Measurements from ENCODE around the gene BABAM2. TPM values are rescaled to one million over a fixed set of nuclear protein-coding genes. Genes with fewer than 3 reads are reported as not detected.

BABAM2 gene
- total RNA-seq, 3 donors from 2014 or later = 34.8 to 42.4 (median 41.3) TPM

DNA sequence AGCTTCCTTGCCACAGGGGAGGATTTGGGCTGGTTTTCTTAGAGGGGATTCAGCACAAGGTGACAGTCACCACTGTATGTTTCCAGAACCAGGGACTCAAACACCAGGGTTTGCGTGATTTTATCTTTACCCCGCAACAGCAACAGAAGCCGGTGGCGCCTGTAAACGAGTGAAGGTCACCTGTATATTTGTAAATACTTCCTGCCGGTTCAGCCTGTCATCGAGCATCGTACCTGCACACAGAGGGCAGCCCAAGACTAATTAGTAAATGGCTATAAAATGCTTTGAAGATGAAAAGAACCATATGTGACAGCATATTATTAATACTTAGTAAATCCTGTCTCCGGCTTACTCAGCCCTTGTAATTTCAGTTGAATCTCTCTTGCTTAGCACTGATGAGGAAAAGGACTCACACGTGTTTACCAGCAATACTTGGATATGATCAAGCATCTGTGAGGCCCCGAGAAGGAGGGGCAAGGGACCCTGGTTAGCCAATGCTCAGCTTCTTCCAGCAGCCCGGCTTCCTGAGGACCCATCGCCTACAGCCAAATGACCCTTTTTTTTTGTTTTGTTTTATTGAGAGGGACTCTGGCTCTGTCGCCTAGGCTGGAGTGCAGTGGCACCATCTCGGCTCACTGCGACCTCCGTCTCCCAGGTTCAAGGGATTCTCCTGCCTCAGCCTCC lies 450.8 kb downstream of the BABAM2 start:
- Histone ChIP-seq H3K4me1 (ENCODE audit: low read depth) (peaks cover 4% of the 10 kb centered on the region), H3K36me3 (ENCODE audit: low read depth) (no peaks in the 10 kb centered on the region), H3K4me3 (no peak overlapping the region), H3K9me3 (no peaks in the 10 kb centered on the region)
- ATAC-seq (peak; percentile 19), DNase-seq (peak in 1 of 3 donors; percentile 31)
- TF ChIP-seq, protein P1, sequence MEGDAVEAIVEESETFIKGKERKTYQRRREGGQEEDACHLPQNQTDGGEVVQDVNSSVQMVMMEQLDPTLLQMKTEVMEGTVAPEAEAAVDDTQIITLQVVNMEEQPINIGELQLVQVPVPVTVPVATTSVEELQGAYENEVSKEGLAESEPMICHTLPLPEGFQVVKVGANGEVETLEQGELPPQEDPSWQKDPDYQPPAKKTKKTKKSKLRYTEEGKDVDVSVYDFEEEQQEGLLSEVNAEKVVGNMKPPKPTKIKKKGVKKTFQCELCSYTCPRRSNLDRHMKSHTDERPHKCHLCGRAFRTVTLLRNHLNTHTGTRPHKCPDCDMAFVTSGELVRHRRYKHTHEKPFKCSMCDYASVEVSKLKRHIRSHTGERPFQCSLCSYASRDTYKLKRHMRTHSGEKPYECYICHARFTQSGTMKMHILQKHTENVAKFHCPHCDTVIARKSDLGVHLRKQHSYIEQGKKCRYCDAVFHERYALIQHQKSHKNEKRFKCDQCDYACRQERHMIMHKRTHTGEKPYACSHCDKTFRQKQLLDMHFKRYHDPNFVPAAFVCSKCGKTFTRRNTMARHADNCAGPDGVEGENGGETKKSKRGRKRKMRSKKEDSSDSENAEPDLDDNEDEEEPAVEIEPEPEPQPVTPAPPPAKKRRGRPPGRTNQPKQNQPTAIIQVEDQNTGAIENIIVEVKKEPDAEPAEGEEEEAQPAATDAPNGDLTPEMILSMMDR (IDR thresholded peaks at IDR 0.05) = no peak
- intact Hi-C loops (cut with DNase I, micrococcal nuclease) = no loop called here

DNA sequence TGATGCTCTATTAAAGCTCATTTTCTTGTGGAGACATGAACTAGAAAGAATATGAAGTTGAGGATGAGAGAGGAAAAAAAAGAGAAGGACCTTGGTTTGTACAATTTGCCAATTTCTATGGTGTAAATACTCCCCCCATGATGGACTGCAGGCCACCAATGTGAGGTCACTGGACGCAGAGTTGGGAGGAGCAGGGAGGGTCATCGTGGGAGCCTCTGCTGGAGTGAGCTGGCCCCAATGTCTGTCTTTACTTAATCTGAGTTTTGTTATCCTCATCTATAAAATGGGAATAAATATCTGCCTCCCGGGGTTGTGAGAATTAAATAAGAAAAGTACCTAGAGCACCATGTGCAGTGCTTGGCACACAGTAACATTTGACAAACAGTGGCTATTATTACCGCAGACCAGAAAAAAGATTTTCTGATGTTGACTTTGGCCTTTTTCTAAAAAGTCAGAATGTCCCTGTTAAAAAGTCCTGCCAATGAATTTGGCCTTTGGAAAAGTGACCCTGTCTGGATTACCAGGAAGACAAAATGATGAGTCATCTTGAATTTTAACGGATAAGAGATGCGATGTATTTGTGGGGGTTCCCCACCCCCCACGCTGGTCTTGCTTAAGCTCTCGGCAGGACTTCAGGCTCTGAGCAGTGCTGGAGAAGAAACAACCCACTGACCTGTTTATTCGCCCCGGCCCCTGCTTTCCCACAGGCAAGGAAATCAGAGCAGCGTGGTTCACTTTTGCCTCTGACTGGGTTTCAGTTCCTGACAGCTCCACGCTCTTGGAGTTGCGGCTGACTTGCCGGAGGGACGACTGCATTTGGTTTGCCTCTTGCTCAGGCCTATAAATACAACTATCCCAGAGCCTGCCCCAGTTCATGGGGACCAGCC lies 451.8 kb downstream of the BABAM2 start:
- no peaks in the 10 kb centered on the region for H3K36me3 ChIP-seq (ENCODE audit: low read depth)
- peak in 2 of 3 donors; percentile 41 to 44 for DNase-seq
- no peaks in the 10 kb centered on the region for H3K9me3 ChIP-seq
- peak; percentile 12 for ATAC-seq
- TF ChIP-seq, protein P1 (IDR thresholded peaks at IDR 0.05) = no peak
- intact Hi-C loops (cut with DNase I, micrococcal nuclease) = no loop called here
- peaks cover 4% of the 10 kb centered on the region for H3K4me1 ChIP-seq (ENCODE audit: low read depth)
- no peak overlapping the region for H3K4me3 ChIP-seq

DNA sequence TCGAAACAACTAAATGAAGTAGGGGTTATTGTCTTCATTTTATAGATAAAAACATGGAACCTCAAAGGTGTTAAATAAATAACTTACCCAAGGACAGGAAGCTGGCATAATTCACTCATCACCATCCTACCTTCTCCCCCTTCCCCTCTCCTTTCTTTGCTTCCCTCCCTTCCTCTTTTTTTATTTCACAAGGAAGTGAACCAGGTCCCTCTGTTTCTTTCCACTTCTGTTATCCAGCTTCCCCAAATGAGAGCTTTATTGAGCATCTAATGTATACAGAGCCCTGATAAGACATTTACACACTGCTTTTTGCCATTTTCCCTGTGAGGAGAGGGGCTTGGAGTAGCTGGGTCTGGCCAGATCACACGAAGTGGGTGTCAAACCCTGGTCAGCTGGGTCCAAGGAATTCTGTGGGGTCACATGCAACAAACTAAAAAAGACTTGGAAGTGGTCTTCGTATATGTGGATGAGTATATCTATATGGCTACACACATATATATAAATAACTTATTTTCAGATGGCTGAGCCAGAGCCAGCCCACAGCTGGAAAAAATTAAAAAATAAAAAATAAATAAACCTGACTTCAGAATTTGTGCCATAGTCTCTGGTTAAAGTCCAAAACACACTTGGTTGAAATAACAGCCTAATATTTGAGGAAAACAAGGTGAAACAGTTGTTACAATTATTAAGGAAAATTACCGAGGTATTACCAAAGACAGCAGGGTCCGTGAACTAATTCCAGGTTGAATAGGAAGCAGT lies 452.8 kb downstream of the BABAM2 start:
- intact Hi-C loops (cut with DNase I, micrococcal nuclease) = no loop called here
- Histone ChIP-seq H3K4me3 (no peak overlapping the region), H3K9me3 (no peaks in the 10 kb centered on the region), H3K36me3 (ENCODE audit: low read depth) (no peaks in the 10 kb centered on the region), H3K4me1 (ENCODE audit: low read depth) (peaks cover 4% of the 10 kb centered on the region)
- DNase-seq (no peak), ATAC-seq (no peak)
- TF ChIP-seq, protein P1 (IDR thresholded peaks at IDR 0.05) = no peak

DNA sequence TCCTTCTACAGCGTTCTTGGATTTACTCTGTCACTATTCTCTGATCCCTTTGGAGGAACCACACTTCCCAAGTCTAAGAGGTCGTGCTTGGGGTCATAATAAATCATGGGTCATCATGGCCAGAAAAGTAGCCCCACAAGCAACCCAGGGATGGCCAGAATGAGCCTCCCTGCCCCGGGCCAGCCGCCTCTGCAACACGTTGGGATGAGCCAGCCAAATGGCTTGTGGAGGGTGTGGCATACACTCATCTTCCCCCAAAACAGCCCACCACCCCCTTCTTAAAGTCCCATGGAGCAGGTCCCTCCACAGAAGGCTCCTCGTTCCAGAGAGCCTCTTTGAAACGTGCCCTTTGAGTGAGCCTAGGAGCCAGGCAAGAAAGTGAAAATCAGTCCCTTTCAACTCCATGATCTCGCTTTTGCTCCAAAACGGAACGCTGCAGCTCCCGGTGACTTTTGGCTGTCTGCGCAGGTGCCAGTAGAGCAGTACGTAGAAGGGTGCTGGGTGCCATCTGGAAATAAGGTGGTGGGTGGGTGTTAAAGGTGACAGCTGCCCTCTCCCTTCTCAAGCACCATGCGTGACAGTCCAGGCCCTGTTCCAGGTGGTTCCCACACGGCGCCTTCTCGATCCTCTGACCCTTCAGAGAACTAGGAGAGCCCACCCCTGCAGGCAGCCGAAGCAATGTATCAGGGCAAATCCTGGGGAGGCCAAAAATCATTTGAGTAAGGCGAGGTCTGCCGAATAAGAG lies 453.6 kb downstream of the BABAM2 start:
- H3K4me1 ChIP-seq (ENCODE audit: low read depth) = no peaks in the 10 kb centered on the region
- no peaks in the 10 kb centered on the region for H3K9me3 ChIP-seq
- H3K4me3 ChIP-seq = no peak overlapping the region
- DNase-seq (peak in 1 of 3 donors; percentile 18), ATAC-seq (no peak)
- no peaks in the 10 kb centered on the region for H3K36me3 ChIP-seq (ENCODE audit: low read depth)
- intact Hi-C loops (cut with DNase I, micrococcal nuclease) = no loop called here
- TF ChIP-seq, protein P1 (IDR thresholded peaks at IDR 0.05) = no peak

Measured in mucosa of descending colon (tissue), 3 donors.